Stimulated activated CD8-positive, alpha-beta memory T cell treated with anti-CD3 and anti-CD28 coated beads, Interleukin-7, amount 100 ng/mL, for 48 hours (primary cell): ENCODE results near the gene FOS.

ENCODE experiments used
- DNase-seq, 2 donors: peaks; one replicate each; pipeline ENCODE4 v3.0.0-alpha.2; 2020; ENCODE audit warnings: low read depth in 1 of 2; ENCODE audit errors: extremely low read depth in 1 of 2

FOS gene

DNA sequence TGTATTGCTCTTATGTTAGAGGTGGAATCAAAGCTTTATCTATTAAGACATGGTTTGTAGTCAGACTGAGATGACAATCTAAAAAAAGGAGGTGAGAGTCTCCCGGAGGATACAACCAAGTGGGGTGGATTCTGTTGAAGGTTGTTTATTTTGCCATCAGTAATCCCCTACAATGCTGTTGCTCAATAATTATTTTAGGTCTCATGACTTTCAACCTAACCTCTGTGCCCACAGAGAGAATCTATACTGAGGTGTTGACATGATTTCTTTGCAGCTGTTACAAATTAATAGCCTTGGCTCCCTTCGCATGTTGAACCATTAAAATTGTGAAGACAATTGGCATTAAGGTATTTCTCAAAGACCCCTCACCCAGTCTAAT is 28.7 kb upstream of the FOS start:
- no peak for DNase-seq

DNA sequence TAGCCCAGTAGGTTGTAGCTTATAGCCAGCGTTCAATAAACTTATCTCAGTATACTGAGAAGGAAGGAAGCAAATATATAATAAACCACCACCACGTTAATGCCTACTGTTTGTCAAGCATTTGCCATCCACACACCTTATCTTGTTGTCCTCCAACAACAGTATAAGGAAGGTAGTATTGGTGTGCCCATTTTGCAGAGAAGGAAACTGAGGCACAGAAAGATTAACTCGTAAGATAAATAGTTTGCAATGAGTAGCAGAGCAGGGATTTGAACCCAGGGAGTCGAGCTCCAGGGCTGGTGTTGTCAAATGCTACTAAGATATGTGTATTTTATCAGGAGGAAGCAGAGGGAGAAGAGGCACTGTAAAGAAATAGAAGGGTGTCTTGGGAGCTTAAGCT is 27.8 kb upstream of the FOS start:
- no peak for DNase-seq

DNA sequence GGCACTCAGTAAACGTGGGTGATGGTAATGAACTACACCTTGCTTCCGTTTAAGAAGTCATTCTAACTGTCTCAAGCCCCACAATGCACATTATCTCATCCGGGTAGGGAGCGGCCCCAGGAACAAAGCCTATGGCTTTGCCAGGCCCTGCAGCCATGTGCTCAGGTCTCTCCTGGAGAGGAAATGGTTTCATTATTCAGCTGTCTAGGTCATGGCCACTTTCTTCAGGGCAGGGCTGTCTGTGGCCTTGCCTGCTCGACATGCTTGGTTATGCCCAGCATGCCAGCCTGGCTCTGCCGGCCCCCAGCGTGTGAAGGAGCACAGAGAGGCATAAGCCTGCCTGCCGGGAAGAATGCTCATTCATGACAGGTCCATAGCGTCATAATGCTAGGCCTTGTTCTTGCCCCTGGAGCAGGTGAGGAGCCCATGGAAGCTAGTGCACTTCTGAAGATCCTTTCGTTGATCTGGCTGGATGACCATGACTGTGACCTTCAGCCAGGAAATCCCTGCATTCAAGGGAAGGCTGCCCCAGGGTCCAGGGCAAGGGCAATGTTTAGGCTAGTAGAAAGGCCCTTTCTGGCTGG is 26.3 kb upstream of the FOS start:
- no peak for DNase-seq

DNA sequence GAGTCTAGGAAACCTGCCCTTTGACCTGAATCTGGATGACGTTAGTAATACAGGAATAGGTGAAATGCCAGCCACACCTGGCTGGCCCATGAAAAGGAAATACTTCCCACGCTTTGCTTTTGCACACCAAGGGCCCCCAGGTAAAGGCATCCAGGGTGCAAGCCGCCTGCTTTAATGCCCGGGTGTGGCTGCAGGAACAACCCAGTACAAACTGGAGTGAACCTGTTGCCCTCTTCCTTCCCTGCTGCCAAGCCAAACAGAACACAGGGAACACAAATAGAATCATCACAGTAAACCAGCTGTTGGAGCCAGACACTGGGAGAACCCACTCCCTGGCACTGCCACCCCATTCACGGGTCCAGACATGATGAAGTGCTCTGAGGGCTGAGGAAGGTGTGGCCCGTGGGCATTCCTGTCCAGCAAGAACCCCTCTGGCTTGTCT is 24.2 kb upstream of the FOS start:
- DNase-seq = no peak

DNA sequence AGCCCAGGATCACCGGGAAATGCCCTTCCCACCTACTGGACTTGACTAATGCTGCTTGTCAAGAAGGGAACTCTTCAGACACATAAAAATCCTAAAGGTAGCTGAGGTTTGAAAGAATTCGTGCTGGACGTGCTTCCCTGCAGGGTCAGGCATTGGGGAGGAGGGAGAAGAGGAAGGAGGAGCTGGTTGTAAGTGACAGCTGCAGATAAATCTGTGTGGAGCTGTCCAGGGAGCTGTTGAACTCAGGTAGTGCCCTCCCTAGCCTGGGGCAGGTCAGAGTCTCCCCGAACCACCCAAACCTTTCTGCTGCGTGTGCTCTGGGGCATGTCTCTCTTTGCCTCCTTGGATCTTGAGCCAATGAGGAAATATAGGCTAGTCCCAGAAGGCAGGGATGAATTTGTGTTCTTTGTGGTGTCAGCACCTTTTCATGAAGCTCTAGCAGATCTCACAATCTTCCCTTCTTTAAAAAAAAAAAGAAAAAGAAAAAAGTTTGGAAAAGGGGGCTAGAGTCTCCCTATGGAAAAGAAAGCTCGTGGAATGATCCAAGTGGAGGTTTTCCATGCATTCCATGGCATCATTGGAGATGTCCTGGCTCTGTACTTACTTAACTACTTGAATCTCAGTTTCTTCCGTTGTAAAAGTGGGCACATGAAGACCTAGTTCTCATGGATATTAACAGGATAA is 23.6 kb upstream of the FOS start:
- no peak for DNase-seq

DNA sequence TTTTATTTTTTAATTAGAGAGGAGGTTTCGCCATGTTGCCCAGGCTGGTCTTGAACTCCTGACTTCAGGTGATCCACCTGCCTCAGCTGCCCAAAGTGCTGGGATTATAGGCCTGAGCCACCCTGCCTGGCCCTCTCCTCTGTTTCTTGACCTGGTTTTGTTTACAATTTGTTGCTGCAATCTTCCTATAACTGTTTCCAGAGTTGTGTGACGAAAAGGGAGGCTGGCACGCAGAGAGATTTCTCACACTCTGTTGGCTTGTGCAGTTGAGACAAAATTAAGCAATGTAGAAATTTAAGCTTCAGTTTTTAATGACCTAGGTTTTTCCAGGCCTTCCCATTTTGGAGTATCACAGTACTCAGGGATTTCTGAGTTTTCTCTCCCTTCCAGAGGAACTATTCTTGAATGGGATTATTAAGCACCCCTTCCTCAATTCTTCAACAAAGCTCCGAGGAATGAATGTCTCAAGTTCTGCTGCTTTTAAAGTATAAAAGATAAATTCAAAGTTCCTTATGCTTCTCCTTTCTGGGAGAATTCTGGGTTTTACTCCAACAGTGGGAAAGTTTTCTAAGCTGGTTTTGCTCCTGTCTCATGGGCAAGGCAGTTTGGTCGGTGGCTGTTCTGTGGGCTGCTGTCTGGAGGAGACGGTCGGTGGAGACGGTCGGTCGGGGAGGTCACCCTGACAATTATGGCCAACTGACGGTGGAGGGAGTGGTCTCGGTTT is 20.4 kb upstream of the FOS start:
- no peak for DNase-seq

DNA sequence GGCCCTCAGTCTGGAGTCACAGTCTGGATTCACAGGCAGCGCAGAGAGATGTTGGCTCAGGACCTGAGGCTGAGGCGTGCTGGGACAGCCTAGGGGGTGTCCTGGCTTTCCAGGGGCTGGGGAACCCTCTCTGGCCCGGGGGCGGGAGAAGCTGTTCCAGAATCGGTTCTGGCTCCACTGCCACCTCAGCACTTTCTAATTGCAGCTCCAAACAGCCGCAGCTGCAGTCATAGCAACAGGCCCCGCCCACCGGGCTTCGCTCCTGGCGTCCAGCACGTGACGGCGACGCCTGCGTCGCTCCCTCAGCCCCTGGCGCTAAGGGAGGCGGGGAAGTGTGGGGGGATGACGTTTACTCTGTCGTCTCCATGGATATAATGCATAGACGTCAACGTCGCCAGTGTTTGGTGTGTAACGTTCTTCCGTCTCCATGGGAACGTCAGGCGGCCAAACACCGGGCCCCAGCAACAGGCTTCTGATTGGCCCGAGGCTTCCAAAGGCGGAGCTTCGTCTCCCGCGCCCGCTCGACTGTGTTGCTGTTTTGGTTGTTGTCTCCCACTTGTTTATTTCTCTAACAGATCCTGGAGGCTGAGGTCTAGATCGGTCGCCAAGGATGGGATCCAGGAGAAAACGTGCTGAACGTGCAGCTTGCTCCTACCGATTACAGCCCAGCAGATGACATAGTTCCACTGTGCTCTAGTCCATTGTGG is 19.7 kb upstream of the FOS start:
- DNase-seq = peak; percentile 97 to 98

DNA sequence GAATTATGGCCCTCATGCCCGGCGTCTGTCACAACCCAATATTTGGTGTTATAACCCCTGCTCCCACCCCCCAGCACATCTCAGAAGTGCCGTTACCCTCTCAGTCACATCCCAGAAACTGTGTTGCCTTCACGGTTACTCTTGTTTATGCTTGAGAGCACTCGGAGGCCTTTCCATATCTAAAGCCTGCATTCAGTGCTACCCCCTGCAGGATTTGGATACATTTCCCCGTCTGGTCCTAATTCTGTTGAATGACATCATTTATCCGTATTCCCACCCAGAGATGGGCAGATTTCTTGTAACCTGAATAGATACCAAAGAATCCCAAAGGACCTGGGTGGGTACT is 19.1 kb upstream of the FOS start:
- no peak for DNase-seq

DNA sequence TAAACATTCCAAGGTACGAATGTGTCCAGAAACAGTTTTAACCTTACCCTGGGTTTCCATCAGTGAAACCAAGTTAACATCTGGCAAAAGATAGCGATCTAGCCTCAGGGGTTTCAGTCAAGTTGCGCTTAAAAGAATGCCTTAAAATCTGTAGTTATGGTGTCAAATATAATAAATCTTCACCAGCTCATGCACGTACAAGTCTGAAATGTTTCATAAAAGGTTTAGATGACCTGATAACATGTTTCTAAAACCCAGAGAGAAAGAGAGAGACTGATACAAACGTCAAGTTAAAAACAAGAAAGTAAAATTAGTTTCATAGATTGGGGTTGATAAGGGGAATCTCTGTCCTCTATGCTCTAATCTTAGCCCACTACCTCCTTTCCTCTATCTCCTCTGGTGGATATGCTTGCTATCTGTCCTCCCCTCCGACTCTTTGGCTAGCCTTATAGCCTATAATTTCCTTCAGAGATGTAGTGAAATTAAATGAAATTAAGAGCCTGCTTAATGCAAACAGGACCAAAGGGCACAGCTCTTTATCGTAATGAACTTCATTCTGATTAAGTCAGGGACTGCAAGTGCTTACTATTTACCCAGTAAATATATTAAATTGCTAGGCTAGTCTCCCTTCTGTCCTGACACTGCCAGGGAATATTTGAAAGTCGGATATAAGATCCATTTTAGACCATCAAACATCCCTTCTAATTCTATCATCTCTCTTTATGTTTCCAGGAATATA is 18.4 kb upstream of the FOS start:
- DNase-seq = no peak

DNA sequence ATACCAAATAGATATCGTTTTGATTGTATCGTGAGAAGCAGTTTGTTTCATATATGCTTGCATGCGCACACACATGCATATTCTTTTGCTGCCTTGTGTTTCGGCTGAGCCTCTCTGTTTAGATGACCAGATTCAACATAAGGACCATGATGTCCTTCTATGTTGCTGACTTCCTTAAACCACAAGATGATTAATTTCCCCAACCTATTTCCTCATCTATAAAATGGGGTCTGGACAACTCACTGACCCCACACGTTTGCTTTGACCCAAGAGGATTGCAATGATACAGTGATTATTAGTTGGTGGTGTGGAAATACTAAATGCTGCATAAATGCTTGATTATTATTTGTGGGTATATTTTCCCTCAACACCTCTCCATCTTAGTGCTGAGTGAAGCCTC is 16.8 kb upstream of the FOS start:
- DNase-seq = no peak

DNA sequence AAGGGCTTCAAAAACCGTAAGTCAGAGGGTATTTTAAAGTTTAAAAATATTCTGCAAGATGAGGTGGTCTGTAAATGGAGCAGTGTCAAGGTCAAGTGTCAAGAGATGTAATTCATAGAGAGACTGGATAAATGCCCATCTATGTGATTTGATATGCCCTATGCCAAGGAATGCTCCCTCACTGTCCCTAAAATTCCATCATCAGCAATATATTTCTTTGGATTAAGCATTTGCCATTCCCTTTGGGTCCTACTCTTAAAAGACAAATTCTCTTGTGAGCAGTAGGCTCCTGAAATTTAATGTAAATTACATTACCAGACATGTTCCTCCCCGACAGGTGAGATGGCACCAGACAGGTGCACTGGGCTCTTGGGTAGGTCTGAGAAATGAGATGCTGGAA is 16.0 kb upstream of the FOS start:
- no peak for DNase-seq

DNA sequence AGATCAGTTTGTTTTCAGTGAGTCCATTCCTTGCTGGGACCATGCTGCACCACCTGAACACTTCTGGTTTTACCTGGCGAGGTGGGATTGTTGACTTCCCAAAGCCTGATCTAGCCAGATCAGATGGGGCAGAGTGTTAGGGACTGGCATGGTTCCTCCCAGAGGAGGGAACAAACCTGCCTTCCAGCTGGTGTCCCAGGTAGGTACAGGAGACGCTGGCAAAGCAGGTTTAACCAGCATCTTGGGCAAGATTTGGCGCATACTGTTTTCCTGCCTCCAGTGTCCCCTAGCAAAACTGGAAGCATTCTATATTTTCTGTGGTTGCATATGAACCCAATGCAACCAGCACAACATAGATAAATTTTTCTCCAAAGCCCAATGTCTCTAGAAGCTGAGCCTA is 14.6 kb upstream of the FOS start:
- no peak for DNase-seq

DNA sequence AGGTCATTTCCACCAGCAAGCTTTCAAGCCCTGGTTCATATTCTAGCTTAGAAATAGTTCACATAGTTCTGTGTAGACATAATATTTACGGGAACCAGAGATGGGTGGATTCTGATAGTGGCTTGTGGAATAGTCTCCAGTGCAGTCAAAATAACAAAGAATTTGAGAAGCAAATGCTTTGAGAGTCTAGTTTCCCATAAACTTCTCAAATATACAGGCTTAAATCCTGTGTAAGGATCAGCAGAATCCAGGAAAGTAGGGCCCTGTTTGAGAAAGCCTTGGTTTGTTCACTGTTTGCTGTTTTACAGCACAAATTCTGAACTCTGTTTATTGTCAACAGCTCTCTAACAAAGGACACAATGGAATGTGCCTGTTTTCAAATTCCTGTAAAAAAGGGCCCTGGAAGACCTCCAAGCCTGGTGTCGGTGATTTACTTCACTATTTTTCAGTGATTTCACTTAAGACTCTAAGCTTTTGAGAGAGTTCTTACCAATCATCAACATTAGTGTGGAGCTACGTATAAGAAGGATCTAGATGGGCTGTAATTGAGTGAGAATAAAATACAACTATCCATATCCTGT is 11.4 kb upstream of the FOS start:
- DNase-seq = no peak

DNA sequence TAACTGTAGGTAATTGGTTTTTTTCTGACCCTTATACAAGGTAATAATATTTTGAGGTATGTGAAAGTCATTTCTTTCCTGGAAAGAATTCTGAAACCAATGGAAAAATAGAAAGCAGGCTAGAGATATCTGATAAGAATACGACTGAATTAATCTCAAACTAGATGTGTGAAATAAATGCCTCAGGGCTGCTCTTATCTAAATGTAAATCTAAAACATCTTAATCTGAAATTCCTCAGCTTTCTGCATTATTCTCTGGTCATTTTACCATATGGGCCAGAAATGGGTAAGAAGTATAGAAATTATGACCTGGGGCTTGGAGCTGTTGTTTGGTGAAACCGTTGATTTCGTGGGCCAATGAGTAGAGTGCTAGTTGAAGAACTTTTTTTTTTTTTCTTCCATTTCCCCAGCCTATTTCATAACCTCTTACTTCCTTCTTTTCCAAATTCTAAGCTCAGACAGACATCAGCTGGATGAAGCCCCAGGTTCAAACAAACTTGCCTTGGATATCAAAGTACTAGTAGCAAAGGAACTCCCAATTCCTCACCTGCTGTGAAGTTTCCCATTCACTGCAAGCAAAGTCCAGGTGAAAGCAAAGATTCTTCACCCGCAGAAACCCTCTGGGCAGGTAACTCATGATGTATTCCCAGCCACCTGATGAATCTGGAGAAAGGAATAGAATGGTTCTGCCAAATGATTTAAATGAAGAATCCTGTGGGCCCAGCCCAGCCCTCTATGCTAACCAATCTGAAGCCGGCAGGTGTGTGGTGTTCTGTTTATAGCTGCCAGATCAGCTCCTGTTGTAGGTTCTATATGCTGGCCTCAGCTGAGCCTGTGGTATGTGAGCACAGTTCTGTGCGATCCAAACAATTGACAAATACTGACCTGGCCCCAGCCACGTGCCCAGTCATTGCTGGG is 9.7 kb upstream of the FOS start:
- no peak for DNase-seq

DNA sequence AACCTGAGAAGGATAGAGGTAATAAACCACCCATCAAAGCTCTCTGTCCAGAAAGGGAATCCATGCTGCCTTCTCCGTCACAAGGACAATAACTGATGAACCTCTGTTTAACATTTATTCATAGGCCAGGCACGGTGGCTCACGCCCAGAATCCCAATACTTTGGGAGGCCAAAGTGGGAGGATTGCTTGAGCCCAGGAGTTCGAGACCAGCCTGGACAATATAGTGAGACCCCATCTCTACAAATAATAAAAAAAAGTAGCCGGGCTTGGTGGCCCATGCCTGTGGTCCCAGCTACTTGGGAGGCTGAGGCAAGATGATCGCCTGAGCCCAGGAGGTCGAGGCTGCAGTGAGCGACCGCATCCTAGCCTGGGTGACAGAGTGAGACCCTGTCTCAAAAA is 7.1 kb upstream of the FOS start:
- no peak for DNase-seq

DNA sequence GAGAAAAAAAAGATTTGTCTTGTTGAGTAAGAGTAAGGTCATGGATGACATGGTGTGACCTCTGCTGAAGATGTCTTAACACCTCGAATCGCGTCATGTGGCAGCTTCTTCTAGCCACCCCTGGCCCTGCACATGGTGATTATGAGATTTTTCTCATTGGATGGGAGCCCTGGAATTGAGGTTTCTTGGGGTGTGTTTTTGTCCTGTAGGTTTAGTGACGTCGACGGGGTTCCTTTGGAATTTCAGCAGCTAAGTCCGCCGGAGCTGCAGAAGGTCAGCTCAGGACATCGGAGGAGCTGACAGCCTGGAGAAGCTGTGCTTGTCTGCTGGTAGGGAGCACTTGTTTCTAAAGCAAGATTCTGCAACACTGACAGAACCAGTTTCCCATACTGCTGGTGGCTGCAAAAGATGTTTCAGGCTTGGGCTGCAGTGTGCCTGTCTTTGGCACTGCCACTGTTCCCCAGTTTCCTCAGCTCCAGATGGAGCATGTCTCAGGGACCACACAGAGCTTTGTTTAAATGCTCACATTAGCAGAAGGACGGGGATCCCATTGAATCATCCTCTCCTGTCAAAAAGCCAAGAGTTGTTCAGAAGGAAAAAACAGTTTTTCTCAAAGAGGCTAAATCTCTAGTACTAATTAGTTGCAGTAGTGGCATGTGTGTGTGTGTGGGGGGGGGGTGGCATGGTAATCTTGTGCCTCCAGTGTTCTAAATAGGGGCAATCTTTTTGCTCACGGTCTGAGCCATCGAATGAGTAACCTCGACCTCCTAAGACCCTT is 5.2 kb upstream of the FOS start:
- no peak for DNase-seq

DNA sequence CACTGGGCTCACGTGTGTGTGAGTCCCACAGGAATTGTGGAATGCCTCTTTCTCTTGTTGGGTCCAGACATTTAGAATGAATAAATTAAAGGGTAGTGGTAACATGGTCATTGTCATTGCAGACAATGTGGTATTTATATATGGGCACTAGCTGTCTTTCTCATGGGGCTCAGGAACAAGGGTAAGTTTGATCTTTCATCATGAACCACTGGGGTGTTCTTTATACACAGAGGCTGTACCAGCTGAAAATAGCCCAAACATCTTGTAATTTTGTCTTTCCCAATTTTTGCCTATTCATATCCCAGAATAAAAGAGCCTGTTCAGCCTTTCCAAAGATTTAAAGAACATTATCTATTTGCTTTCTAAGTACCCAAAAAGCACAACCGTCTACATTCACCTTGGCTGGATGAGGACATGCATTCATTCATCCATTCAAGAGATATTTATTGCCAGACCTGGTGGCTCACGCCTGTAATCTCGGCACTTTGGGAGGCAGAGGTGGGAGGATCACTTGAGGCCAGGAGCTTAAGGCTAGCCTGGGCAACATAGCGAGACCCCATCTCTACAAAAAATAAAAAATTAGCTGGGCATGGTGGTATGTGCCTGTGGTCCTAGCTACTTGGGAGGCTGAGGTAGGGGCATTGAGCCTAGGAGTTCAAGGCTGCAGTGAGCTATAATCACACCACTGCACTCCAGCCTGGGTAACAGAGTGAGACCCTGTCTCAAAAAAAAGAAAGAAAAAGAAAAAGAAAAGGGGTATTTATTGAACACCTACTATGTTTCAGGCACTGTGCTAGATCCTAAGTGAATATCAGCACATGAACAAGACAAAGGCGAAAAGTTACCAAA is 4.4 kb upstream of the FOS start:
- DNase-seq = no peak

DNA sequence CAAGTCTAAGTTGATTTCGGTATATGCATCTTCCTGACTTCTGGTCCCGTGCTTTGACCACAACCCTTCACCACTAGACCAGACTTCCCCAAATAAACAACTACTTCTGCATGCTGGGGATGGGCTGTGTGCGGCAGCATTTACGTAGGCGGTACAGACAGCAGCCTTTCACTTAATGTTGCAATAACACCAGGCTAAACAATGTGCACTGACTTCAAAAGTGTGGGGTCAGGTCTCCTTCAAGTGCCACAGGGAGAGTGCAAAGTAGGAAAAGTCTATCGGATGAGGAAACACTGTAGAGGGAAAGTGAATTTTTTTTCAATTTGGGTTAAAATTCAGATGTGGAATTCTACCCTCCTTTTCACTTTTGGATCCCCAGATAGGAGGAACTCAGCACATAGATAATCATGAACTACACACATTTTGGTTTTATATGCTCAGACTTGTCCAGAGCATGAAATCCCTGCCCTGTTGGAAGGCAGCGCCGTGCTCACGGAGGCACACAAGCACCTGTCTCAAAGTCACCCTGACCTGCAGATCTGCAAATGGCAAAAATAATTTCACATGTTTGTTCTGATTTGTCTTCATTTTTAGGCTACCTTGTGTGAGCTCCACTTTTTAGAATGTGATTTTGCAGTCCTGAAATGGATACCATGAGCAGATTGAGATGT is 3.6 kb upstream of the FOS start:
- DNase-seq = no peak
